H9 (cell line): Measurements from ENCODE around the gene HMG20B. TPM values are rescaled to one million over a fixed set of nuclear protein-coding genes. Genes with fewer than 3 reads are reported as not detected.

Experiments
- DNase-seq: peaks from one replicate; pipeline ENCODE4 v3.0.0-alpha.2; 2017
- H2AFZ ChIP-seq: one replicate; pipeline ENCODE4 v1.6.1; 2013; ENCODE audit warnings: mild to moderate bottlenecking, low read length, control low read depth, moderate library complexity
- H2AK5ac ChIP-seq: 2 replicates; pipeline ENCODE4 v1.6.1; 2013; ENCODE audit warnings: low read length, control low read depth, mixed read lengths; ENCODE audit not compliant: insufficient read length
- H2BK120ac ChIP-seq: one replicate; pipeline ENCODE4 v1.6.1; 2013; ENCODE audit warnings: low read depth, mild to moderate bottlenecking, low read length, control low read depth, inconsistent platforms; ENCODE audit not compliant: poor library complexity, severe bottlenecking
- H2BK12ac ChIP-seq: 2 replicates; pipeline ENCODE4 v1.6.1; 2013; ENCODE audit warnings: low read length, control low read depth, mixed read lengths, low read depth; ENCODE audit not compliant: insufficient read length
- H2BK15ac ChIP-seq: 2 replicates; pipeline ENCODE4 v1.6.1; 2013; ENCODE audit warnings: low read depth, low read length, control low read depth
- H2BK20ac ChIP-seq: one replicate; pipeline ENCODE4 v1.6.1; 2013; ENCODE audit warnings: low read depth, mild to moderate bottlenecking, low read length, control low read depth, inconsistent platforms; ENCODE audit not compliant: poor library complexity, severe bottlenecking
- H2BK5ac ChIP-seq: 2 replicates; pipeline ENCODE4 v1.6.1; 2013; ENCODE audit warnings: low read length, control low read depth, mixed read lengths; ENCODE audit not compliant: insufficient read length
- H3K14ac ChIP-seq: 2 replicates; pipeline ENCODE4 v1.6.1; 2013; ENCODE audit warnings: low read length, control low read depth; ENCODE audit not compliant: insufficient read depth
- H3K18ac ChIP-seq: 2 replicates; pipeline ENCODE4 v1.6.1; 2013; ENCODE audit warnings: low read depth, mild to moderate bottlenecking, mixed read lengths, low read length, control low read depth; ENCODE audit not compliant: insufficient read length
- H3K23ac ChIP-seq: 2 replicates; pipeline ENCODE4 v1.6.1; 2013; ENCODE audit warnings: low read length, control low read depth, mixed read lengths, low read depth; ENCODE audit not compliant: insufficient read length
- H3K23me2 ChIP-seq: 2 replicates; pipeline ENCODE4 v1.6.1; 2013; ENCODE audit warnings: low read depth, mild to moderate bottlenecking, mixed read lengths, low read length, control low read depth; ENCODE audit not compliant: insufficient read length, poor library complexity, severe bottlenecking
- H3K27ac ChIP-seq: 2 replicates; pipeline ENCODE4 v1.5.1; 2013; ENCODE audit warnings: low read length, control low read depth, mixed read lengths, low read depth; ENCODE audit not compliant: insufficient read length
- H3K27me3 ChIP-seq: 2 replicates; pipeline ENCODE4 v1.6.1; 2013; ENCODE audit warnings: low read length, control low read depth, inconsistent platforms; ENCODE audit not compliant: insufficient read depth
- H3K4ac ChIP-seq: 2 replicates; pipeline ENCODE4 v1.6.1; 2013; ENCODE audit warnings: low read depth, mild to moderate bottlenecking, control low read depth, inconsistent platforms, low read length, moderate library complexity
- H3K4me1 ChIP-seq: 2 replicates; pipeline ENCODE4 v1.6.1; 2013; ENCODE audit warnings: low read length, control low read depth, inconsistent platforms; ENCODE audit not compliant: insufficient read depth
- H3K4me2 ChIP-seq: 2 replicates; pipeline ENCODE4 v1.6.1; 2013; ENCODE audit warnings: low read length, control low read depth, mixed read lengths; ENCODE audit not compliant: insufficient read length, insufficient read depth
- H3K56ac ChIP-seq: 2 replicates; pipeline ENCODE4 v1.6.1; 2013; ENCODE audit warnings: low read depth, mild to moderate bottlenecking, mixed read lengths, low read length, control low read depth; ENCODE audit not compliant: insufficient read length
- H3K79me1 ChIP-seq: 2 replicates; pipeline ENCODE4 v1.6.1; 2013; ENCODE audit warnings: low read depth, mild to moderate bottlenecking, moderate library complexity, low read length, control low read depth, inconsistent platforms; ENCODE audit not compliant: insufficient read depth, poor library complexity, severe bottlenecking
- H3K79me2 ChIP-seq: 2 replicates; pipeline ENCODE4 v1.6.1; 2013; ENCODE audit warnings: low read length, control low read depth, inconsistent platforms; ENCODE audit not compliant: insufficient read depth
- H3K9ac ChIP-seq: 2 replicates; pipeline ENCODE4 v1.6.1; 2013; ENCODE audit warnings: low read length, control low read depth, mixed read lengths; ENCODE audit not compliant: insufficient read length; ENCODE audit errors: extremely low read depth
- H3K9me3 ChIP-seq: one replicate; pipeline ENCODE4 v1.6.1; 2013; ENCODE audit warnings: low read depth, low read length, inconsistent platforms; ENCODE audit not compliant: control insufficient read depth
- H3T11ph ChIP-seq: one replicate; pipeline ENCODE4 v1.6.1; 2013; ENCODE audit warnings: mild to moderate bottlenecking, low read length, control low read depth, inconsistent platforms
- H4K20me1 ChIP-seq: one replicate; pipeline ENCODE4 v1.6.1; 2013; ENCODE audit not compliant: control insufficient read depth, insufficient read length, insufficient read depth
- H4K5ac ChIP-seq: 2 replicates; pipeline ENCODE4 v1.6.1; 2013; ENCODE audit warnings: low read depth, mild to moderate bottlenecking, mixed read lengths, low read length, control low read depth; ENCODE audit not compliant: insufficient read length
- H4K8ac ChIP-seq: replicated peaks from 2 replicates; pipeline ENCODE4 v1.6.1; 2013; ENCODE audit warnings: low read length, control low read depth, mixed read lengths, low read depth; ENCODE audit not compliant: insufficient read length
- H4K91ac ChIP-seq: 2 replicates; pipeline ENCODE4 v1.6.1; 2013; ENCODE audit warnings: low read depth, mild to moderate bottlenecking, moderate library complexity, mixed read lengths, low read length, control low read depth; ENCODE audit not compliant: insufficient read length
- H3K27ac Mint-ChIP-seq, 3 experiments: 2 replicates in 2 of 3; 3 replicates in 1 of 3; pipeline ENCODE4 v1.8.0; 2020 to 2021; ENCODE audit warnings: mixed read lengths in 3 of 3, mild to moderate bottlenecking in 1 of 3, moderate library complexity in 1 of 3
- H3K27me3 Mint-ChIP-seq: 2 replicates; pipeline ENCODE4 v1.8.0; 2021; ENCODE audit warnings: low read depth, mild to moderate bottlenecking, moderate library complexity, mixed read lengths
- H3K36me3 Mint-ChIP-seq, 3 experiments: 2 replicates in 2 of 3; 3 replicates in 1 of 3; pipeline ENCODE4 v1.8.0; 2020 to 2021; ENCODE audit warnings: low read depth in 3 of 3, mixed read lengths in 3 of 3; ENCODE audit not compliant: insufficient read depth in 1 of 3
- H3K4me1 Mint-ChIP-seq, 2 experiments: 2 replicates each; pipeline ENCODE4 v1.8.0; 2020; ENCODE audit warnings: mixed read lengths in 2 of 2
- H3K4me3 Mint-ChIP-seq, 2 experiments: 2 replicates in 1 of 2; 3 replicates in 1 of 2; pipeline ENCODE4 v1.8.0; 2020 to 2021; ENCODE audit warnings: mild to moderate bottlenecking in 2 of 2, mixed read lengths in 2 of 2, moderate library complexity in 1 of 2
- H3K9me3 Mint-ChIP-seq, 2 experiments: 2 replicates in 1 of 2; 3 replicates in 1 of 2; pipeline ENCODE4 v1.8.0; 2020; ENCODE audit warnings: mild to moderate bottlenecking in 2 of 2, mixed read lengths in 2 of 2, moderate library complexity in 1 of 2
- WGBS: extraction: QIAGEN DNeasy Blood & Tissue Kit; methylation state at CpG from one replicate; pipeline ENCODE4 v1.1.7; 2013; ENCODE audit warnings: missing lambda C conversion rate, low lambda C conversion rate, mixed read lengths; ENCODE audit not compliant: insufficient read length; ENCODE audit errors: extremely low coverage; 5-methylcytosine and 5-hydroxymethylcytosine counted together
- total RNA-seq: library from RNA; stranded (reverse); gene quantifications from 2 replicates; pipeline ENCODE4 v1.2.1, GENCODE V29; 2021
- TF ChIP-seq, protein P1 (sequence below): fragments of 200-600 bp; sonication (generic); conservative IDR thresholded peaks from 3 replicates; pipeline ENCODE4 v1.8.0; 2021; ENCODE audit warnings: antibody characterized with exemption, mild to moderate bottlenecking

The HMG20B gene
- total RNA-seq, 1 experiment from 2014 or later = 58.1 TPM

GRCh38 chr19:3615524-3616135, 42.9 kb downstream of the HMG20B start:
- no peak overlapping the region for H3K14ac ChIP-seq
- no peak overlapping the region; a peak in 1 of 7 replicates for H3K27ac Mint-ChIP-seq
- TF ChIP-seq, protein P1, sequence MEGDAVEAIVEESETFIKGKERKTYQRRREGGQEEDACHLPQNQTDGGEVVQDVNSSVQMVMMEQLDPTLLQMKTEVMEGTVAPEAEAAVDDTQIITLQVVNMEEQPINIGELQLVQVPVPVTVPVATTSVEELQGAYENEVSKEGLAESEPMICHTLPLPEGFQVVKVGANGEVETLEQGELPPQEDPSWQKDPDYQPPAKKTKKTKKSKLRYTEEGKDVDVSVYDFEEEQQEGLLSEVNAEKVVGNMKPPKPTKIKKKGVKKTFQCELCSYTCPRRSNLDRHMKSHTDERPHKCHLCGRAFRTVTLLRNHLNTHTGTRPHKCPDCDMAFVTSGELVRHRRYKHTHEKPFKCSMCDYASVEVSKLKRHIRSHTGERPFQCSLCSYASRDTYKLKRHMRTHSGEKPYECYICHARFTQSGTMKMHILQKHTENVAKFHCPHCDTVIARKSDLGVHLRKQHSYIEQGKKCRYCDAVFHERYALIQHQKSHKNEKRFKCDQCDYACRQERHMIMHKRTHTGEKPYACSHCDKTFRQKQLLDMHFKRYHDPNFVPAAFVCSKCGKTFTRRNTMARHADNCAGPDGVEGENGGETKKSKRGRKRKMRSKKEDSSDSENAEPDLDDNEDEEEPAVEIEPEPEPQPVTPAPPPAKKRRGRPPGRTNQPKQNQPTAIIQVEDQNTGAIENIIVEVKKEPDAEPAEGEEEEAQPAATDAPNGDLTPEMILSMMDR = no peak
- no peaks in the 10 kb centered on the region for H3K9me3 ChIP-seq
- peaks cover 4 to 15% (median 13%) of the 10 kb centered on the region in 3 experiments; a peak in 5 of 7 replicates for H3K36me3 Mint-ChIP-seq
- H3K23ac ChIP-seq = no peak overlapping the region
- H4K20me1 ChIP-seq = peaks cover 3% of the 10 kb centered on the region
- H2BK20ac ChIP-seq = no peak overlapping the region
- H4K5ac ChIP-seq = no peak overlapping the region
- no peaks in the 10 kb centered on the region for H3K79me1 ChIP-seq
- H4K91ac ChIP-seq = no peak overlapping the region
- WGBS = no CpG with 5 or more reads among the region's 26 CpGs
- H2BK5ac ChIP-seq = no peak overlapping the region
- no peak overlapping the region for H3K56ac ChIP-seq
- H2BK120ac ChIP-seq = no peak overlapping the region
- no peaks in the 10 kb centered on the region for H3K4me1 ChIP-seq
- no peak overlapping the region for H4K8ac ChIP-seq
- DNase-seq = no peak
- H3K27me3 ChIP-seq = no peaks in the 10 kb centered on the region
- H3K4me3 Mint-ChIP-seq = no peak overlapping the region
- no peak overlapping the region for H3T11ph ChIP-seq
- H2AFZ ChIP-seq = no peak overlapping the region
- no peaks in the 10 kb centered on the region for H3K9me3 Mint-ChIP-seq
- no peak overlapping the region for H3K4ac ChIP-seq
- no peak overlapping the region for H3K9ac ChIP-seq
- H3K4me2 ChIP-seq = no peak overlapping the region
- H3K18ac ChIP-seq = no peak overlapping the region
- no peak overlapping the region for H2AK5ac ChIP-seq
- H3K27me3 Mint-ChIP-seq = no peaks in the 10 kb centered on the region
- H2BK15ac ChIP-seq = no peak overlapping the region
- H3K23me2 ChIP-seq = no peaks in the 10 kb centered on the region
- H2BK12ac ChIP-seq = no peak overlapping the region
- no peaks in the 10 kb centered on the region for H3K79me2 ChIP-seq
- no peaks in the 10 kb centered on the region for H3K4me1 Mint-ChIP-seq
- H3K27ac ChIP-seq = no peak overlapping the region
